Erythroblast (primary cell): ENCODE results near the gene CTNNA1.

Experiments used
- GATA1 ChIP-seq: IDR thresholded peaks from 2 replicates; pipeline ENCODE4 v1.6.1; 2011; ENCODE audit warnings: low read depth, mild to moderate bottlenecking, control low read depth, low read length, moderate library complexity
- POLR2A ChIP-seq: IDR thresholded peaks from 2 replicates; pipeline ENCODE4 v1.6.1; 2011; ENCODE audit warnings: mild to moderate bottlenecking, low read length

DNA sequence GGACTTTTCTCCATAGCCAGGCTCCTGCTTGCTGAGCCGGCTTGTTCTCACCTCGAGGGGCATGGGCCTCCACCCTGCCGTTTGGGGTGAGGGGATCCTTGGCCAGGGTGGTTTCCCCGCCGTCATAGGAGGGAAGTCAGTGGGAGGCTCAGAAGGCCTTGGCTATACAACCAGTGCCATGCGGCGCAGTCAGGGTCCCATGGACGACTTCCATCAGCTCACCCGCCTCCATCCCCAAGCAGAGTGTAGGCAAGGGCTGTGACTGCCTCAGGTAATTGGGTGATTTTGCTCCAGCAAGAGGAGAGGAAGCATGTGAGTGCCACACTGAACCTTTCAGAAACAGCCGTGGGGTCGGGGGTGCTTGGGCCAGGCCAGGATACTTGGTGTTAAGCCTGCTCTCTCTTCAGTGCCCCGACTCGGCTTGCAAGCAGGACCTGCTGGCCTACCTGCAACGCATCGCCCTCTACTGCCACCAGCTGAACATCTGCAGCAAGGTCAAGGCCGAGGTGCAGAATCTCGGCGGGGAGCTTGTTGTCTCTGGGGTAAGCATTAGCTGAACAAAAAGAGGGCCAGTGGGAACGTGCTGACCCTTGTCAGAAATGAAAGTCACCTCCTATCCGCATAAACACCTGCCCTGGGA lies 179.1 kb downstream of the CTNNA1 start:
- no peak for TF ChIP-seq POLR2A
- no peak for TF ChIP-seq GATA1
